Fibroblast of pulmonary artery (primary cell): ENCODE measurements around the gene RPL22.

Source experiments
- DNase-seq: peaks from one replicate; pipeline ENCODE4 v3.0.0-alpha.2; 2010; ENCODE audit warnings: low read depth
- H3K4me3 ChIP-seq: replicated peaks from 2 replicates; pipeline ENCODE4 v1.5.1; 2011; ENCODE audit warnings: low read depth, mild to moderate bottlenecking, control low read depth, low read length, moderate library complexity
- TF ChIP-seq, protein P1 (sequence below): IDR thresholded peaks from 2 replicates; pipeline ENCODE4 v1.5.1; 2011; ENCODE audit warnings: mild to moderate bottlenecking, control low read depth, low read length, inconsistent platforms; ENCODE audit errors: missing control alignments

Gene RPL22

DNA sequence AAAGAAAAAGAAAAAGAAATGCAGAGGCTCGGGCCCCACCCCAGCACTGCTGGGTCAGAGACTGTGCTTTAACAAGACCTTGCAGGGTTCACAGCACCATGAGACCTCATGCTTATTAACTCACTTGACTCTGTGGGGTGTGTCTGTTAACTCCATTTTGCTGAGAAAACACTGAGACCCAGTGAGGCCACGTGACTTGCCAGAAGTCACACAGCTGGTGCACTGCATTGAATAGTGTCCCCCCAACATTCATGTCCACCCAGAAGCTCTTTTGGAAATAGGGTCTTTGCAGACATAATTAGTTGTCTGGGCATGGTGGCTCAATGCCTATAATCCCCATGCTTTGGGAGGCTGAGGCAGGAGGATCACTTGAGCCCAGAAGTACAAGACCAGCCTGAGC lies 59.0 kb downstream of the RPL22 start:
- TF ChIP-seq, protein P1, sequence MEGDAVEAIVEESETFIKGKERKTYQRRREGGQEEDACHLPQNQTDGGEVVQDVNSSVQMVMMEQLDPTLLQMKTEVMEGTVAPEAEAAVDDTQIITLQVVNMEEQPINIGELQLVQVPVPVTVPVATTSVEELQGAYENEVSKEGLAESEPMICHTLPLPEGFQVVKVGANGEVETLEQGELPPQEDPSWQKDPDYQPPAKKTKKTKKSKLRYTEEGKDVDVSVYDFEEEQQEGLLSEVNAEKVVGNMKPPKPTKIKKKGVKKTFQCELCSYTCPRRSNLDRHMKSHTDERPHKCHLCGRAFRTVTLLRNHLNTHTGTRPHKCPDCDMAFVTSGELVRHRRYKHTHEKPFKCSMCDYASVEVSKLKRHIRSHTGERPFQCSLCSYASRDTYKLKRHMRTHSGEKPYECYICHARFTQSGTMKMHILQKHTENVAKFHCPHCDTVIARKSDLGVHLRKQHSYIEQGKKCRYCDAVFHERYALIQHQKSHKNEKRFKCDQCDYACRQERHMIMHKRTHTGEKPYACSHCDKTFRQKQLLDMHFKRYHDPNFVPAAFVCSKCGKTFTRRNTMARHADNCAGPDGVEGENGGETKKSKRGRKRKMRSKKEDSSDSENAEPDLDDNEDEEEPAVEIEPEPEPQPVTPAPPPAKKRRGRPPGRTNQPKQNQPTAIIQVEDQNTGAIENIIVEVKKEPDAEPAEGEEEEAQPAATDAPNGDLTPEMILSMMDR, result no peak
- no peak overlapping the region for H3K4me3 ChIP-seq
- DNase-seq, result no peak

DNA sequence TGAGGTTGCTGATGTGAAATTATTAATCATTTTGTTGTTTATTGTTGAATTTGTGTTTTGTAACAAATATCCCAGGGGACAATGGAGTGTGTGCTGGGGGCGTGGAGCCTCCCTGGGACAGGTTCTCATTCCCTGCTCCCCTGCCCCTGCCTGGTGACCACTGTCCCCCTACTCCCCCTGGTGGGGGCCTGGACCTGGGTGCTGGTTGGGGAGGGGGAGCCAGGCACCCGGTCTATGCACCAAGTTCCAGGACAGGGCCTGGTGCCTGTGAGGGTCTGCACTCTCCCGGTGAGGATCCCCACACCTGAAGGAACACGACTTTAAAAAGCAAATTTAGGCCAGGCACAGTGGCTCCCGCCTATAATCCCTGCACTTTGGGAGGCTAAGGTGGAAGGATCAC lies 61.6 kb downstream of the RPL22 start:
- DNase-seq, result no peak
- no peak overlapping the region for H3K4me3 ChIP-seq
- TF ChIP-seq, protein P1, result no peak

DNA sequence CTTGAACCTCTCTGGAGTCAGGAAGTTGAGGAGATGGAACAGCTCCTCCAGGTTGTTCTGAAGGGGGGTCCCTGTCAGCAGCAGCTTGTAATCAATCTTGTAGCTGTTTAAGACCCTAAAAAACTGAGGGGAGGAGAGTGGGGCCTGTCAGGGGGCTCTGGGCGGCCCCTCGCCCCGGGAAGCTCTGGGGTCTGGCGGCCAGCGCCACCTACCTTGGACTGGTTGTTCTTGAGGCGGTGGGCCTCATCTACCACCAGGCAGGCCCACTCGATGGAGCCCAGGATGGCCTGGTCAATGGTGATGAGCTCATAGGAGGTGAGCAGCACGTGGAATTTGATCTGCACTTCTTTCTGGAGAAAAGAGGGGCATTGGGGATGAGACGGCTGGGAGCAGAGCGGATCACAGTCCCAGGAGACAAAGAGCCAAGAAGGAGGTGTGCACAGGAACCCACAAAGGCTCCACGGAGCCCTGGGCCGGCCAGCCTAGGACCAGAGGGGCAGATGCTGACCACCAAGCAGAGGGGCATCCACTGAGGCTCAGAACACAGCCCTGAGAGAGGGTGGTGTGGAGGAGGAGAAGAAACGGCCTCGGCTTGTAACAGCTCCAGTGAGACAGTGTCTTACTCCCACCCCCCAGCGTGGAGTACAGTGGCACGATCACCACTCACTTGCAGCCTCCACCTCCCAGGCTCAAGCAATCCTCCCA lies 62.7 kb downstream of the RPL22 start:
- DNase-seq, result no peak
- no peak overlapping the region for H3K4me3 ChIP-seq
- TF ChIP-seq, protein P1, result no peak
